HepG2 (cell line): Measurements from ENCODE around the gene C2orf92. TPM values are rescaled to one million over a fixed set of nuclear protein-coding genes. Genes with fewer than 3 reads are reported as not detected.

Source experiments
- BCL6 ChIP-seq: IDR thresholded peaks from 2 replicates; pipeline ENCODE4 v1.6.1; 2016; ENCODE audit warnings: missing genetic modification reagents, missing compliant biosample characterization
- CBX1 ChIP-seq: IDR thresholded peaks from one replicate; pipeline ENCODE4 v1.6.1; 2016; ENCODE audit warnings: antibody characterized with exemption, low read depth
- CREB1 ChIP-seq, 2 experiments: fragments of 450-650 bp in 1 of 2; IDR thresholded peaks; 2 replicates each; pipeline ENCODE4 v1.6.1; 2016 to 2017; ENCODE audit warnings: control low read depth in 1 of 2, mild to moderate bottlenecking in 1 of 2, missing compliant biosample characterization in 1 of 2, missing genetic modification characterization in 1 of 2
- GATAD2A ChIP-seq: IDR thresholded peaks from 2 replicates; pipeline ENCODE4 v1.6.1; 2016
- KDM1A ChIP-seq: IDR thresholded peaks from 2 replicates; pipeline ENCODE4 v1.6.1; 2016; ENCODE audit warnings: missing compliant biosample characterization
- PCBP1 ChIP-seq: fragments of 200-400 bp; formaldehyde crosslinking; IDR thresholded peaks from 2 replicates; pipeline ENCODE4 v1.6.1; 2017; ENCODE audit warnings: mild to moderate bottlenecking, low read depth, low read length, borderline replicate concordance
- RFX1 ChIP-seq: fragments of 450-650 bp; IDR thresholded peaks from 2 replicates; pipeline ENCODE4 v1.6.1; 2017
- RFXANK ChIP-seq: IDR thresholded peaks from 2 replicates; pipeline ENCODE4 v1.6.1; 2016
- RXRA ChIP-seq: sonication (generic); formaldehyde crosslinking; IDR thresholded peaks from 2 replicates; pipeline ENCODE4 v1.5.1; 2020; ENCODE audit warnings: missing genetic modification reagents
- ZBTB14 ChIP-seq: sonication (generic); formaldehyde crosslinking; IDR thresholded peaks from 2 replicates; pipeline ENCODE4 v1.4.0; 2020; ENCODE audit warnings: missing genetic modification reagents
- ZNF230 ChIP-seq: sonication (generic); formaldehyde crosslinking; IDR thresholded peaks from 2 replicates; pipeline ENCODE4 v1.4.0; 2020; ENCODE audit warnings: mild to moderate bottlenecking, missing genetic modification reagents
- ZNF451 ChIP-seq: sonication (generic); formaldehyde crosslinking; IDR thresholded peaks from 2 replicates; pipeline ENCODE4 v1.5.0; 2020; ENCODE audit warnings: mild to moderate bottlenecking, missing genetic modification reagents
- polyA plus RNA-seq, 8 experiments: library from polyadenylated mRNA; depleted of rRNA in 3 of 8; stranded (reverse) in 7 of 8; unstranded in 1 of 8; fragments of >200 nt; fragmentation: Illumina TruSeq in 4 of 8; extraction: Trizol in 4 of 8; gene quantifications; 2 replicates each; pipeline versions ENCODE4 v1.2.1 to v1.2.3, GENCODE V29; 2011 to 2016; ENCODE audit warnings: low read depth in 4 of 8, missing spikeins in 1 of 8, mixed read lengths in 1 of 8; ENCODE audit not compliant: insufficient read depth in 1 of 8
- total RNA-seq, 5 experiments: library from RNA; depleted of rRNA; stranded (reverse); fragments of >200 nt; fragmentation: Illumina TruSeq; extraction: Trizol; gene quantifications; 2 replicates each; pipeline ENCODE4 v1.2.3, GENCODE V29; 2016; ENCODE audit warnings: low read depth in 1 of 5
- TF ChIP-seq, protein P1 (sequence below): sonication (generic); formaldehyde crosslinking; IDR thresholded peaks from 2 replicates; pipeline ENCODE4 v1.4.0; 2020; ENCODE audit warnings: low read depth, missing genetic modification reagents
- TF ChIP-seq, protein P2 (sequence below): sonication (generic); formaldehyde crosslinking; IDR thresholded peaks from 2 replicates; pipeline ENCODE4 v1.8.1; 2023; ENCODE audit warnings: mild to moderate bottlenecking, moderate library complexity, missing genetic modification reagents
- TF ChIP-seq, protein P3 (sequence below): sonication (generic); IDR thresholded peaks from 2 replicates; pipeline ENCODE4 v1.6.1; 2016; ENCODE audit warnings: low read depth, borderline replicate concordance
- TF ChIP-seq, protein P4 (sequence below): sonication (generic); formaldehyde crosslinking; IDR thresholded peaks from 2 replicates; pipeline ENCODE4 v1.4.0; 2020; ENCODE audit warnings: missing genetic modification reagents

C2orf92 gene
- total and polyA plus RNA-seq, 2 of the 13 experiments (the other 11 are each of a cell fraction or from before 2014, with no cell fraction given): 4.9 to 5.0 TPM

DNA sequence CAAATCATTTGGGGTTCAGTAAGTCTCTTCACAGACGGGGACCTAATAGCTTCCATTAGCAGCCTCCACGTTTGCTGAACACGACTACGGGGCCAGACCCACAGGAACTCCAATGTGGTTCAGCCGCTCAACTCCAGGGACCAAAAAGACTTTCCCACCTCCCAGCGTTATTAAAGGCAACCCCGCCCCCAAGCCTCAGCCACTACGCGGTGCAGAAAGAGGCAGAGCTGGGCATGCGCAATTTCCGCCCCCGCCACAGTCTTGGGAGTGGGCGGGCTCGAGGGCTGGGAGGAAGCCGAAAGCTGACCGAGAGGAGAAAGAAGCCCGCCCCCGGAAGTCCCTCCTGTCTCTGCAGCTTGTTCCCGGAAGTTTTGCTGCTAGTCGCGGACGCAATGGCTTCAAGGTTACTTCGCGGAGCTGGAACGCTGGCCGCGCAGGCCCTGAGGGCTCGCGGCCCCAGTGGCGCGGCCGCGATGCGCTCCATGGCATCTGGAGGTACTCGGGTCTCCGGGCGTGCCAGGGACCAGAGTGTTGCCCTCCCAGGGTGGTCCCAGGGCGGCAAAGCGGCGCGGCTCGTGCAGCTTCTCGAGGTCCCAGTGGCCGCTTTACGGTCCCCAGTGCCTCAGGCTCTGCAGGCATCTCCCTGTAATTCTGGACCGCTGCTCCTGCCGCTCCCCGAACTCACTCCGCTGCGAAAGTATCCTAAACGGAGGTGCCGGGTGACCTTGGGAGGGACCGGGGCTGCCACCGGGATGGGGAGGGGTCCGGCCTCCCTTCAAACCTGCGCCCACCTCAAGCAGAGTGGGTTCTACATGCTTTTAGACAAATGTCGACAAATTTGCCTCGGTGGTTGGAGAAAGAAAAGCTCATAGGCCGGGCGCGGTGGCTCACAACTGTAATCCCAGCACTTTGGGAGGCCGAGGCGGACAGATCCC lies 23.6 kb upstream of the C2orf92 start, which contains the start of gene COX5B (continued):
- TF ChIP-seq, protein P1, sequence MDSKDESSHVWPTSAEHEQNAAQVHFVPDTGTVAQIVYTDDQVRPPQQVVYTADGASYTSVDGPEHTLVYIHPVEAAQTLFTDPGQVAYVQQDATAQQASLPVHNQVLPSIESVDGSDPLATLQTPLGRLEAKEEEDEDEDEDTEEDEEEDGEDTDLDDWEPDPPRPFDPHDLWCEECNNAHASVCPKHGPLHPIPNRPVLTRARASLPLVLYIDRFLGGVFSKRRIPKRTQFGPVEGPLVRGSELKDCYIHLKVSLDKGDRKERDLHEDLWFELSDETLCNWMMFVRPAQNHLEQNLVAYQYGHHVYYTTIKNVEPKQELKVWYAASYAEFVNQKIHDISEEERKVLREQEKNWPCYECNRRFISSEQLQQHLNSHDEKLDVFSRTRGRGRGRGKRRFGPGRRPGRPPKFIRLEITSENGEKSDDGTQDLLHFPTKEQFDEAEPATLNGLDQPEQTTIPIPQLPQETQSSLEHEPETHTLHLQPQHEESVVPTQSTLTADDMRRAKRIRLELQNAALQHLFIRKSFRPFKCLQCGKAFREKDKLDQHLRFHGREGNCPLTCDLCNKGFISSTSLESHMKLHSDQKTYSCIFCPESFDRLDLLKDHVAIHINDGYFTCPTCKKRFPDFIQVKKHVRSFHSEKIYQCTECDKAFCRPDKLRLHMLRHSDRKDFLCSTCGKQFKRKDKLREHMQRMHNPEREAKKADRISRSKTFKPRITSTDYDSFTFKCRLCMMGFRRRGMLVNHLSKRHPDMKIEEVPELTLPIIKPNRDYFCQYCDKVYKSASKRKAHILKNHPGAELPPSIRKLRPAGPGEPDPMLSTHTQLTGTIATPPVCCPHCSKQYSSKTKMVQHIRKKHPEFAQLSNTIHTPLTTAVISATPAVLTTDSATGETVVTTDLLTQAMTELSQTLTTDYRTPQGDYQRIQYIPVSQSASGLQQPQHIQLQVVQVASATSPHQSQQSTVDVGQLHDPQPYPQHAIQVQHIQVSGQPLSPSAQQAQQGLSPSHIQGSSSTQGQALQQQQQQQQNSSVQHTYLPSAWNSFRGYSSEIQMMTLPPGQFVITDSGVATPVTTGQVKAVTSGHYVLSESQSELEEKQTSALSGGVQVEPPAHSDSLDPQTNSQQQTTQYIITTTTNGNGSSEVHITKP (CRISPR knock-in tag): no peak; the same call in 1 of the 2 replicates
- TF ChIP-seq ZNF451 (CRISPR knock-in tag) (peak; percentile 65; the same call in 1 of the 2 replicates), BCL6 (CRISPR knock-in tag) (no peak), CREB1 (IDR thresholded peaks at IDR 0.05) (no peak), CREB1 (CRISPR knock-in tag; IDR thresholded peaks at IDR 0.05) (peak; percentile 62; the same call in 1 of the 2 replicates), CBX1 (peak; percentile 52), RFX1 (no peak), GATAD2A (peak; percentile 20; the same call in 1 of the 2 replicates), ZBTB14 (CRISPR knock-in tag) (peak; percentile 46; the same call in 1 of the 2 replicates), RFXANK (no peak; the same call in 1 of the 2 replicates), RXRA (peak; percentile 41; the same call in 1 of the 2 replicates), ZNF230 (CRISPR knock-in tag) (peak; percentile 86; the same call in 1 of the 2 replicates), PCBP1 (no peak), KDM1A (no peak)
- TF ChIP-seq, protein P2, sequence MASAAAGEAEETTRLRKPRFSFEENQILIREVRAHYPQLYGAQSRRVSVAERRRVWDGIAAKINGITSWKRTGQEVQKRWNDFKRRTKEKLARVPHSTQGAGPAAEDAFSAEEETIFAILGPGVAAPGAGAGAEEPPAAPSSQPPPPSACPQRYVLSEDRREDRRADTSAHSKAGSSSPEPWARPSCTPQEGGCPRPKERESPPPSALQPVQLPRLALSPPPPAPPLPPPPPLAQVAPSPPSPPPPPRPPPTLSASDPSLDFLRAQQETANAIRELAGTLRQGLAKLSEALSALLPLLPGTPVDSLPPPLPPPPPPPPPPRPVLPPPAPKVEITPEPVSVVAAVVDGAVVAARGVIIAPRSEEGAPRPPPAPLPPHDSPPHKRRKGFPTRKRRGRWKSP (CRISPR knock-in tag): peak; percentile 66; the same call in 1 of the 2 replicates
- TF ChIP-seq, protein P3, sequence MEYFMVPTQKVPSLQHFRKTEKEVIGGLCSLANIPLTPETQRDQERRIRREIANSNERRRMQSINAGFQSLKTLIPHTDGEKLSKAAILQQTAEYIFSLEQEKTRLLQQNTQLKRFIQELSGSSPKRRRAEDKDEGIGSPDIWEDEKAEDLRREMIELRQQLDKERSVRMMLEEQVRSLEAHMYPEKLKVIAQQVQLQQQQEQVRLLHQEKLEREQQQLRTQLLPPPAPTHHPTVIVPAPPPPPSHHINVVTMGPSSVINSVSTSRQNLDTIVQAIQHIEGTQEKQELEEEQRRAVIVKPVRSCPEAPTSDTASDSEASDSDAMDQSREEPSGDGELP: no peak
- TF ChIP-seq, protein P4, sequence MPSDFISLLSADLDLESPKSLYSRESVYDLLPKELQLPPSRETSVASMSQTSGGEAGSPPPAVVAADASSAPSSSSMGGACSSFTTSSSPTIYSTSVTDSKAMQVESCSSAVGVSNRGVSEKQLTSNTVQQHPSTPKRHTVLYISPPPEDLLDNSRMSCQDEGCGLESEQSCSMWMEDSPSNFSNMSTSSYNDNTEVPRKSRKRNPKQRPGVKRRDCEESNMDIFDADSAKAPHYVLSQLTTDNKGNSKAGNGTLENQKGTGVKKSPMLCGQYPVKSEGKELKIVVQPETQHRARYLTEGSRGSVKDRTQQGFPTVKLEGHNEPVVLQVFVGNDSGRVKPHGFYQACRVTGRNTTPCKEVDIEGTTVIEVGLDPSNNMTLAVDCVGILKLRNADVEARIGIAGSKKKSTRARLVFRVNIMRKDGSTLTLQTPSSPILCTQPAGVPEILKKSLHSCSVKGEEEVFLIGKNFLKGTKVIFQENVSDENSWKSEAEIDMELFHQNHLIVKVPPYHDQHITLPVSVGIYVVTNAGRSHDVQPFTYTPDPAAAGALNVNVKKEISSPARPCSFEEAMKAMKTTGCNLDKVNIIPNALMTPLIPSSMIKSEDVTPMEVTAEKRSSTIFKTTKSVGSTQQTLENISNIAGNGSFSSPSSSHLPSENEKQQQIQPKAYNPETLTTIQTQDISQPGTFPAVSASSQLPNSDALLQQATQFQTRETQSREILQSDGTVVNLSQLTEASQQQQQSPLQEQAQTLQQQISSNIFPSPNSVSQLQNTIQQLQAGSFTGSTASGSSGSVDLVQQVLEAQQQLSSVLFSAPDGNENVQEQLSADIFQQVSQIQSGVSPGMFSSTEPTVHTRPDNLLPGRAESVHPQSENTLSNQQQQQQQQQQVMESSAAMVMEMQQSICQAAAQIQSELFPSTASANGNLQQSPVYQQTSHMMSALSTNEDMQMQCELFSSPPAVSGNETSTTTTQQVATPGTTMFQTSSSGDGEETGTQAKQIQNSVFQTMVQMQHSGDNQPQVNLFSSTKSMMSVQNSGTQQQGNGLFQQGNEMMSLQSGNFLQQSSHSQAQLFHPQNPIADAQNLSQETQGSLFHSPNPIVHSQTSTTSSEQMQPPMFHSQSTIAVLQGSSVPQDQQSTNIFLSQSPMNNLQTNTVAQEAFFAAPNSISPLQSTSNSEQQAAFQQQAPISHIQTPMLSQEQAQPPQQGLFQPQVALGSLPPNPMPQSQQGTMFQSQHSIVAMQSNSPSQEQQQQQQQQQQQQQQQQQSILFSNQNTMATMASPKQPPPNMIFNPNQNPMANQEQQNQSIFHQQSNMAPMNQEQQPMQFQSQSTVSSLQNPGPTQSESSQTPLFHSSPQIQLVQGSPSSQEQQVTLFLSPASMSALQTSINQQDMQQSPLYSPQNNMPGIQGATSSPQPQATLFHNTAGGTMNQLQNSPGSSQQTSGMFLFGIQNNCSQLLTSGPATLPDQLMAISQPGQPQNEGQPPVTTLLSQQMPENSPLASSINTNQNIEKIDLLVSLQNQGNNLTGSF (CRISPR knock-in tag): peak; percentile 92; the same call in 1 of the 2 replicates
